COR-L47 (cell line): ENCODE results near the gene ARF3.
A peak's percentile ranks its signal among the peaks of the same experiment; 100 is the strongest.

Experiments used
- DNase-seq: peaks from one replicate; lab custom pipeline; 2025; lab: John Stamatoyannopoulos, UW

The ARF3 gene

DNA sequence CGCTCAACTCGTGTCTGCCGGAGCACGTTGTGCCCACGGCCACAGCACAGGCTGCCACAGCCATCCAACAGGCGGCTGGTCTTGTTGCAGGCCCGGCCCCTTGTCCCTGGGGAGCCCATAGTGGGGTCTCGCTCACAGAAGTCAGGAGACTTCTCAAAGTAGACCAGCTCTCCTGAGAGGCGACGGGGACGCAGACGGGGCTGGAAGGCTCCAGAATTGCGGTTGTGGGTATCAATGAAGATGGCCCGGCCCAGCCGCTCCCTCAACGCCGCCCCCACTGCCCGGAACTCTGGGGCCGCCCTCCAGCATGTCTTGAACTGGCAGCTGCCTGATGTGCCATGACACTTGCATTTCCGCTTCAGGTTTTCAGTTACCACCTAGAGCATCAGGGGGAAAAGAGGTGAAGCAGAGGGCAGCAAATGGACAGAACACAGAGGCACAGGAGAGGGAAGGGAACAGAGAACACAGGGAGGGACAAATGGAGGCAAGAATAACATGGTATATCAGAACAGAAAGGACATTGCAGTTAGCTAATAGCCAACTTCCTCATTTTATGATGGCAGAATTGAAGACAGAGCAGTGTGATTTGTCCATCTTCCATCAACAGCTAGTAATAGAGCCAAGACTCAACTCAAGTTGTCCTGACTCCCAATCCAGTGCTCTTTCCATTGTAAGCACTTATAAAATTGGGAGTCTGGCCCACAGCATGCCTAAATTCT is 9.0 kb upstream of the ARF3 start:
- DNase-seq: no peak

DNA sequence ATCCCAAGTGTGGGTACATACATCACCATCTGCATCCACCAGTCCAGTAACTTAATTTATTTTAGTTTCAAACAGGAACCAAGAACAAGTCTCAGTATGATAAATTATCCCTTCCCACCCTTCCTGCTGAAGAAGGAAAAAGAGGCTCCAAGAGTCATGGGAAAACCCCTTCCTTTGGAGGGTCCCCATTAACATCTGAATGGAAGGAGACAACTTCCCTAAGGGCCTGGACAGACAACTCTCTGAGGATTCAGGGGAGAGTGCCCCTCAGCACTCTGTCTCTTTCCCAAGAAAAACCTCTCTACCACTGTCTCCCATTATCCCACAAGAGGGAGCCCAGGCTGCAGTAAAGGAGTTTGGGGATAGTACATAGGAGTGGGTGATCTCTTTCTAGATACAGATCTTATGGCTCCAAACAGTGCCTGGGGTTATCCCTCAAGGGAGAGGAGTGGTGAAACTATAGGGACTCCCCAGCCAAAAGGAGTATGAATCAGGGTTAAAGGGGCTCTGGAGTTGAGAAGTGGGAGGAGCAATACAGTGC is 8.1 kb upstream of the ARF3 start:
- DNase-seq: no peak

DNA sequence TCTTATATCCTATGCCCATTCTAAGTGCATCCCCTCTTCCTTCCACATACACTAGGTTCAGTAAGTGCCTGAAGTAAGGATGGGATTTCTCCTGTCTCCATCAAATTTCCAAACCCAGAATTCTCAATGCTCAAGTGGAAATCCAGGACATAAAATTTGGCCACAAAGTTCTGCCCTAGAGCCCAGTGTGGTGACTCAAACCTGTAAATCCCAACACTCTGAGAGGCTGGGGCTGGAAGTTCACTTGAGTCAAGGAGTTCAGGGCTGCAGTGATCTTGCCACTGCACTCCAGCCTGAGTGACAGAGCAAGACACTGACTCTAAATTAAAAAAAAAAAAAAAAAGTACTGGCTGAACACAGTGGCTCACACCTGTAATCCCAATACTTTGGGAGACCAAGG is 4.5 kb upstream of the ARF3 start:
- DNase-seq: no peak

DNA sequence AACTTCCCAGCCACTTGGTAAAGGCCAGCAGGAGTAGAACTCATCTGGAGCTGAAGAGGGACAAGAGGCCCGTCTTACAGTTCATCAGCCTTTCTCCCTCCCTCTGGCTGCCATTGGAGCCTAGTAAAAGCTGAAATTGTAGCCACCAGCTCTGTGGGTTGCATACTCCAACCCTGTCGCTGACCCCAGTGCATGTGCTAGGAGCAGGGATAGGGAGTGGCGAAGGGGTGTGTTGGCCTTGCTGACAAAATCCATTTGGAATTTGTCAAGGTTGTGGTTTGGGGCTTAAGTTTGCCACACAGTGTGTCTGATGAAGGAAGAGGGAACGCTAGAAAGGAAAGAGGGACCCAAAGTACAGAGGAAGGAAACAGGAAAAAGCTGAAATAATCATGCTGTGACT is 4.0 kb upstream of the ARF3 start:
- DNase-seq: no peak

DNA sequence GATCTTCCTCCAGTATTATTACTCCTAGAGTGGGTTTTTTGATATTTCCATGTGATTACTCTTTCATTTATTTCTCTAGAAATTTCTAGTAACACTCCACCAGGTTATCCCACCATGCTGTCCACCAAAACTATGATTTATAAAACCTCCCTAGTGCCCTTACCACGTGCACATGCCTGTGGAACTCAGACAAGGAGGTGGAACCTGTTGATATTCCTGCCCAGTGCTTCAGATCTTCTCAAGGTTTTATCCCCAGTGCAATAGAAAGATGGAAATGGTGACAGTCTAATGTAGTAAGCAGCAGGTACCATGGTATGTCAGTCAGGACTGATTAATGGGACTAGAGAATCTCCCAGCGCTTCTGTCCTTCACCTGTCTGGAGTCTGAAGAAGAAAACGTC is 3.5 kb upstream of the ARF3 start:
- no peak for DNase-seq

DNA sequence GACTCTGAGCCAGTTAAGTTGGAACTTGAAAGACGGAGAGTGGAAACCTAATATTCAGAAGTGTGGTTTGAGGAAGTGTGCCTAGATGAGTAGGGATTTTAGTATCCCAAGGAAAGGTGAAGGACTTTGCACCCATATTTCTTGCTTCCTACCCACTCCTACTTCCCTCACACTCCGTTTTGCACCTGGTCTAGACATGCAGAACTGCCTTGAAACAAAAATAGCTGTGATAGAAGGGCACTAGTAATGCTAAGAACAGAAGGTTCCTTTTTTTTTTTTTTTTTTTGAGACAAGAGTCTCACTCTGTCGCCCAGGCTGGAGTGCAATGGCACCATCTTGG is 732 bp upstream of the ARF3 start:
- no peak for DNase-seq

DNA sequence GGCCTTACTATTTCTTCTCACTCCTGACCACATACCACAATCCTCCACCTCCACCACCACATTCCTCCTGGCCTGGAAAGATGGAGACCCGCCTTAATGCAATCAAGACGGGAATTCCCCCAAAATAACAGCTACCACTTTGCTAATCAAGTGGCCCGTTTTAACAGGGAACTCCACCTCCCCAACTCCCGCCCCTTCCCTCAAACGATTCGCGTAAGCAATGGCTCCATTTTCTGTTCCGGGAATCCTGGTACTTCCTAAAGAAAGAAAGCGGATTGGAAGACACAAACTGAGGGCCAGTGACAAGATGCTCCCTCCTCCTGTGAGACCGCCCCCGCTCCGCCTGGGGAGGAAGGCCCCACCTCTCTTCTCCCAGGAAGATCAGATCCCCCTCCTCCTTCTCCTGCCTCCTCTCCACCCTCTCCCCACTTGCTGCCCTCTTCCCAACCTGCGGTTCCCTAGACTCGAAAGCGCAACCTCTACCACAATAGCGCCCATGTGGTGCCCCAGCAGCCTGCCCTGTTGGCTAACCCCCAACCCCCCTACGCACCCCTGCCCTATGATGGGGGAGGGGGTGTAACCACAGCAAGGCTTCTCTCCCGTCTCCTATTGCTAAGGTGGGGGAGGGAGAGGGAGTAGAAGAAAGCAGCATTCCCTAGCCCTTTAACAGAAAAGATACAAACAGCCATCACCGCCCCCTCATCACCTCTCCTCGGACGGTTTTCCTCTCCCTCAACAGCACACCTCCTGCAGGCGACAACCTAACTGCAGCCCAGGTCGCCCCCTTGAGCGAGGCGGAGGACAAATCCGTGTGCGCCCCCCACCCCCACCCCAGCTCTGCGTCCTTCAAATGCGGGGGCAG is 777 bp downstream of the ARF3 start:
- DNase-seq: peak; percentile 89

DNA sequence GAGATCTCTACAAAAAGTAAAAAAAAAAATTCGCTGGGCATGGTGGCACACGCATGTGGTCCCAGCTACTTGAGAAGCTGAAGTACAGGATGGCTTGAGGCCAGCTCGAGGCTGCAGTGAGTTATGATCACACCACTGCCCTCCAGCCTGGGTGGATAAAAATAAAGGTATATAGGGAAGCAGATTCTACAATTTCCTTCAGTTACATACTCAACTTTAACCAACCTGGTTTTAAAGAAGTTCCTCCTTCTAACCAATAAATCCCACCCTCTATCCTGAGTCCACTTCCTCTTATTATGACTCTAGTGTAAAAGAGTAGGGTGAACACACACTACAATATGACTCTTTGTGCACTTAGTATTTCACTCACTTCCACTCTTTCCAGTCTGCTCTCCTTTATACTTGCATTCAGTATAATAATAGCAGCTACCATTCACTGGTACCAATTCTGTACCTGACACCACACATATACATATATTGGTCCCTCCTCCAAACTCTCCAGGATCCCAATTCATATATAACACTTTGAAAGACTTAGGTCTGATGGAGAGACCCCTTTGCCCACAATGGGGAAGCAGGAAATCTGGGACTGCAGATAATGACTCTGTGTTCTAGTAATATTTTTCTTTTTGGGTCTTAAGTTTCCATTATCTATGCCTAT is 2.3 kb downstream of the ARF3 start:
- no peak for DNase-seq

DNA sequence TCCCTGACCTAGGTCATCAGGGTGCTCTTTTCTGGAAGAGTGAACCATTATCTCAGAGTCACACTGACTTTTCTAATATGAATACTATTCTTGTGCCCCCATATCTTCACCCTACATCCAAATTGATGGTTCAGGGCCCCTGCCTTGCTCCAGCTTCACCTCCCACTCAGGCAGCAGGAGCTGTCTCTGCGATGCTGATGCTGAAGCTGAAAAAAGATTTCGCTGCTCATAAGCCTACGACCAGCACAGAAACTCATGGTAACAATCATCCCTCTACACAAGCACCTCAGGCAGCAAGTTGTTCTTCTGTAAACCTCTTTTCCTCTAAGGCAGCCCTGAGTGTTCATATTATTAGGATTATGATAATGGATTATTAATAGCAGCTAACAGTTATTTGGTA is 3.2 kb downstream of the ARF3 start:
- no peak for DNase-seq

DNA sequence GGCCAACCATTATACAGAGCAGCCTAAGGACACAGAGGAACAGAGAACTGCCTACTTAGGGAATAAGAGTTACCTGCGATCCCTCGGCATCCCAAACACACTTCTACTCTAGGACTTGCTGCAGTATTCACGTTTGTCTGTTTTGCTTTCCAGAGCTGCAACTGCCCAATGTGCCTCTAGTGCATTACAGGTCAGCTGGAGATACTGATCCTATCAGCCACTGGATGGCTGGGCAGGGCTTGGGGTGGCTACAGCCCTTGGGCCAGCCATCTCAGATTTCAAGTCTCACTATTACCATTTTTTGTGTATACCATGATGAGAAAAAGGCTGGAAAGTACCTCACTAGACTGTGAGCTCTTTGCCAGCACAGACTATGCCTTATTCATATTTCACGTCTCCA is 4.6 kb downstream of the ARF3 start:
- no peak for DNase-seq

DNA sequence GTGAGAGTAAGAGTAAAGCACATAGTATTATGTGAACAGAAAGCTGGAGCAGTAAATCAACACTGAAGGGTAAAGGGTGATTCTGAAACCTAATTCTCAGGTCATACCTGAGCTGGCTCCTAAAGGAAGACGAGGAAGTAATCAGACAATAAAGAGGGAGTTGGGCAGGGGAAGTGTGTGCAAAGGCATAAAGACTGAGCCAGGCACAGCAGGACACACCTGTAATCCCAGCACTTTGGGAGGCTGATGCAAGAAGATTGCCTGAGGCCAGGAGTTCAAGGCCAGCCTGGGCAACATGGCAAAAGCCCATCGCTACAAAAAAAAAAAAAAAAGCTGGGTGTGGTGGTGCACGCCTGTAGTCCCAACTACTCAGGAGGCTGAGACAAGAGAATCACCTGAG is 9.6 kb downstream of the ARF3 start:
- DNase-seq: no peak

DNA sequence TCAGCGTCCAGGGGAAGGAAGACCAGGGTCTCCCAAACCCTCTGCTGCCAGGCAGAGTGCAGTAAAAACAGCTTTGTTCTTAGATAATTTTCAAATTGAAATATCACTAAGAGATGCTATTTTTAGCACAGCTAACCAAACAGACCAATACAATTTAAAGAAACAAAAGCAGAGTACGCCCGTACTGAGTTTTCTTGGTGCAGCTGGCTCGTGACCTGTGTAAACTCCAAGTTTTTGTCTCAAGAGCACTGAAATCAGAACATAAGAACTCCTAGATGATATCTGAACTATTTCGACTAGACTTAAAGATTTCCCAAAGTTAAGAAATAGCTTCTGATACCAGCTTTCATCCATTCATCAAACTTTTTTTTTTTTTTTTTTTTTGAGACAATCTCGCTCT is 10.3 kb downstream of the ARF3 start:
- no peak for DNase-seq

DNA sequence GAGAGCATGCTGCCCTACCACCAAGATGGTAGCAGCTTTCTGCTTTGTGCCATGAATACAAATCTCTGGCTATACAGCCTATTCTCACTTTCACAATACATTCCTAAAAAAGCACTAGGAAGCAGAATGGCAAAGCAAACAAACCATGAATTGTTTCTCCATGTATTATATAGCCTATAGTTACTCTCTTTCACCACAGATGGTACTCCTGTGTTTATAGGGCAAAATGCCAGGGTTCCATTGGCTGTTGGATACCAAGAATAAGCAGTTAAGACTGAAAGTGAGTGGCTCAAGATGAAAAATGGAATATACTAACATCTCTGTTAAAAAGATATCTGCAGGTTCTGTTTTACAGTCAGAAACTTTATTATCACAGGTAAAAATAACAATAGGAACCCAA is 11.1 kb downstream of the ARF3 start:
- peak; percentile 43 for DNase-seq

DNA sequence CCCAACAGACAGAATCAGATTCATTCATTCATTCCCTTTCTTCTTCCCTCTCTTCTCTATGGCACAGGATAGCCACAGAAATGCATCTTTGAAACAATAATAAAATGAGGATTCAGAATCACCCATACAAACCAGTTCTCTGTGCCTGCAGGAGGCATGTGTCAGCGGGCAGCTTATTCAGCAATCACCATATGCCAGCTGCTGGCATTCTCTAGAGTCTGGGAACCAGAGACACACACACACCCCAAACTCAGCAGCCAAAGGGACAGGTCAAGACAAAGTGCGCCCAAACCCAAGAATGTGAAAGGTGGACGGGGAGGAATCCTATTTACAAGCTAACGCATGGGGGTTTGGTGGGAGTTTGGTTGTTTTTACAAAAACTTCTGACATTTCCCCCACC is 14.1 kb downstream of the ARF3 start:
- DNase-seq: no peak

DNA sequence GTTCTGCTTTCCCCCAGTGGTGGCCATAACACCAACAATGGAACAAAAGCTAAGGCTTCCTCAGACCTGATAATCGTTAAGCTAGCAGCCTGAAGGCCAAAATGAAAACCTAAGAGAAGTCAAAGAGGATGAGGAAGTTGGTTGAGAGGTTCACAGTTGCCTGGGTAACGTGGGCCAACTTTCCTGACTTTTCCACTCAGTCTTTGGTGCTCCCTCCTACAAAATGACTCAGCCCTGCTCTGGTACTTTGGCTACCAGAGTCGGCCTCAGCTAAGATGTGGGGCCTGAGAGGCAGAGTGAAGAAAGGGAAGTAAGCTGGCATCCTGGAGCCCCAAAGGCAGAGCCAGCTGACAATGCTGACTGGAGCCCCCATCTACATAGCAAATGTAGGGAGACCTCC is 17.1 kb downstream of the ARF3 start:
- DNase-seq: no peak

DNA sequence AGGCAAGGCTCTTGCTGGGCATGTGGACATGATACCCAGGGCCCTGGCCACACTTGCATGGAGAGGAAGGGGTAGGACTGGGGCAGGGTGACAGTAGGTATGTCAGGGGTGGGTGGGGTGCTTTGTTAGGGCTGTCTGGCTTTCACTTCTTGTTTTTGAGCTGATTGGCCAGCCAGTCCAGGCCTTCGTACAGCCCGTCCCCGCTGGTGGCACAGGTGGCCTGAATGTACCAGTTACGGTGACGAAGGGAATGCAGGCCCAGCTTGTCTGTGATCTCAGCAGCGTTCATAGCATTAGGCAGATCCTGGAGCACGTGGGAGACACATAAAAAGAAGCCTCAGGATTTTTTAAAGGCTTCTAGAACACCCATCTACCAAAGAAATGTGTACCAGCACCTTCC is 18.5 kb downstream of the ARF3 start:
- DNase-seq: no peak

DNA sequence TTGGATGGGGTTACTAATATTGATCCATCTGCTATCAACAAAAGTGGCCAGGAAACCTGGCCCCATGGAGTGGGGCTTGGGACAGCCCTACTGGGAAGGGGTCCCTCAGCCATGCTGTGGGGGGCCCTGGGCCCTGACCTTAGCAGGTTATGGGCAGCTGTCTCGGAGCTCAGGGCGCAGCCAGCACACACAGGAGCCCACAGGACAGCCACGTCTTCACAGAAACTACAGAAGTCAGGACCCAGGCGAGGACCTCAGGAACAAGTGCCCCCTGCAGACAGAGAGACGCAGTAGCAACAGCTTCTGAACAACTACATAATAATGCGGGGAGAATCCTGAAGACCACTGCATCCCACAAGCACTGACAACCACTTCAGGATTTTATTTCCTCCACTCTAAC is 20.1 kb downstream of the ARF3 start:
- DNase-seq: no peak

DNA sequence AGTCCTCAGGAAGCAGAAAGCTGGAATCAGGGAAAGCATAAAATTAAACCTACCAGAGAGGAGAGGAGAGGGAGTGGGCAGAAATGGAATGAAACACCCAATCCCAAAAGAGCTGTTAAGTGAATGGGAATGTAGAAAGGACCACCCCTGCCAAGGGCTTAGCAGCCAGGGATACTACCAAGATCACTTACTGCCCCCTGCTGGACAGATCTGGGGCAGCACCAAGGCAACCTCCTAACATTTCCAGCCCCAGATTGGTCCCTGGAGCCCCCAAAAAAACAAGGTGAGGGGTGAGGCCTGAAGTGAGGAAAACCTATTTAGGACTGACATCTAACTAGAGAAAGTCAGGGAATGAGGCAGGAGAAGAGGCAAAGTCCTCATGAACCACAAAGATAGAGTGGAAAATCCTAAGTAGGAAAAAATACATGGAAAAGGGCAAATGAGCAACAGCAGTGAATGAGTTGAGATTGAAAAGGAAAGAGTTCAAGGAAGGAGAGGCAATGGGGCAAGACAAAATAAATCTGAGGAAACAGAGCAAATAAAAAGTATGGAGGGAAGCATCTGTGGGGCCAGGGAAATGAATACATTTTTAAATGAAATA is 20.8 kb downstream of the ARF3 start:
- DNase-seq: peak; percentile 27

DNA sequence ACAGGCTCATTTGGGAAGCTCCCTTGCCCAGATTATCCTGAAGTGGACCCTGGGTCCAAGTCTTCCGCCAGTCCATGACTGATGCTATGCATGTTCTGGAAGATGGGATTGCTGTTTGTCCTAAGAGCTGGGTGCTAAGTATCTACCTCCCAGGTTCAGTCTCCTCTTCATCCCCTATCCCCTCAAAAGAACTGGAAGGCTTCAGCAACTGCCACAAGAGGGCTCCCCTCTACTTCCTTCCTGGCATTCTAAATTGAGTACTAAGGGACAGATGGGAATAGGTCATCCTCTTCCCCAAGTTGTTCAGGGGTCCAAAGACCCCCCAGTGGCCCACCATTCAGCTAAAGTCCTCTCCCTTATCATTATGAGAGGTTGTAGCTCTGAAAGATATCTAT is 23.0 kb downstream of the ARF3 start:
- no peak for DNase-seq

DNA sequence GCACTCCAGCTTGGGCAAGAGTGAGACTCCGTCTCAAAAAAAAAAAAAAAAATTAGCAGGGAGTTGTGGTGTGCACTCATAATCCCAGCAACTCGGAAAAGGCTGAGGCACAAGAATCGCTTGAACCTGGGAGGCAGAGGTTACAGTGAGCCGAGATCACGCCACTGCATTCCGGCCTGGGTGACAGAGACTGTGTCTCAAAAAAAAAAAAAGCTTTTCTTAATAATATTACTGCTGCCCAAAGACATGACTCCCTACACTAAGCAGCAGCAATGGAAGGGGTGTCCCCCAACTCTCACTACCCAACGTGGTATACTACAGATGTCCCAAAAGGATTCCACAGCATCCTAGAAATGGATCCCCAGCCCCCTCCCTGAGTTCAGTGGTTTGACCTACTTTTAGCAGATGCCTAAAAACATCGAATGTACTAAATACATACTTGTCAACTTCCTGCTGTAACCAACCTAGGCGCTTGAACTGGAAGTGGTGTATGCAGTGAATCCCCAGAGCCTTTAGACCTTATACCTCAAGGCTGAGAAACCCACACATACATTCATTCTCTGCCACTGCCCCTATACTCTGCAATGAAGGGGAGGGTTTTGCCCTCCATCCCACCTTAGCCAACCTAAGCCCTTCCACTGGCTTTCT is 23.5 kb downstream of the ARF3 start:
- DNase-seq: no peak

DNA sequence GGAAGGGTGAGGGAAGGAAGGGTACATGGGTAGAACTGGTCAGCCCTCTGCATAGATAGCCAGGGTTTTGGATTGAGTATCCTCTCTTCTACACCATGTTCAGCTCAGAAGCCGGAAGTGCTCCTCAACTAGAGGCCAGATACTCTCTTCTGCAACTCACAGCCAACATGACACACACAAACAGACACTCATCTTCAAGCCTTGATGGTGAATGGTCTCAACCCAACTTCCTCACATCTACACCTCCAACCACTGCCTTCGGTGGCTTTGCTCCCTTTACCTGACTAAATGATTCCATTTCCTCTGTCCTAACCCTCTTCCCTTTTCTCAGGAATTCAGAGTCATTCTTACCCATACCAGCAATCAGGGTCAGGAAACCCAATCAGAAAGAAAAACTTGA is 24.4 kb downstream of the ARF3 start:
- DNase-seq: no peak

DNA sequence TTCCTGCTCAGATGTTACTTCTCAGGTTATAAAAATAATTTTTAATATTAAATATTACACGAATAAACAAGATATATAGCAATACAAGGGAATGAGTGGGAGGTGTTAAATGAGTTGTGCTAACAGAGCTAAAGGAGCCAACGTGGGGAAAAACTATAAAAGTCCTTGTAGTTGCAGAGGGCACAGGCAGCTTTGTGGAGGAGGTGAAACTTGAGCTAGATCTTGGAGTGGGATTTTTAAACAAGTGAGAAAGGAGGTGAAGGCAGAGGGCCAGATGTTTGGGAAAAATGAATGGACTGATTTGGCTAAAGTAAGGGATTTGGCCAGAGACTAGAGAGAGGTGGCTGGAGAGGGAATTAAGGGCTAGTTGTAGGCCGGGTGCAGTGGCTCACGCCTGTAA is 26.8 kb downstream of the ARF3 start:
- no peak for DNase-seq
